Right lobe of liver (tissue), 4 donors: Measurements from ENCODE around the gene CCDC127.

Experiments
- POLR2A ChIP-seq: fragments of 450-650 bp; IDR thresholded peaks from one replicate; pipeline ENCODE4 v1.6.1; 2017; ENCODE audit warnings: antibody characterized with exemption, mild to moderate bottlenecking
- TF ChIP-seq, protein P1 (sequence below), 4 donors: fragments of 200-600 bp in 3 of 4; fragments of 450-650 bp in 1 of 4; IDR thresholded peaks; one replicate each; pipeline versions ENCODE4 v1.5.1 to v1.8.0; 2016 to 2022; ENCODE audit warnings: antibody characterized with exemption in 4 of 4, mild to moderate bottlenecking in 2 of 4
- donor health status: DM: no; HTN: no; CAD: no.
- donor health status: DM: no; HTN: no; CAD: no.
- donor health status: DM: no; HTN: yes; CAD: no.

DNA sequence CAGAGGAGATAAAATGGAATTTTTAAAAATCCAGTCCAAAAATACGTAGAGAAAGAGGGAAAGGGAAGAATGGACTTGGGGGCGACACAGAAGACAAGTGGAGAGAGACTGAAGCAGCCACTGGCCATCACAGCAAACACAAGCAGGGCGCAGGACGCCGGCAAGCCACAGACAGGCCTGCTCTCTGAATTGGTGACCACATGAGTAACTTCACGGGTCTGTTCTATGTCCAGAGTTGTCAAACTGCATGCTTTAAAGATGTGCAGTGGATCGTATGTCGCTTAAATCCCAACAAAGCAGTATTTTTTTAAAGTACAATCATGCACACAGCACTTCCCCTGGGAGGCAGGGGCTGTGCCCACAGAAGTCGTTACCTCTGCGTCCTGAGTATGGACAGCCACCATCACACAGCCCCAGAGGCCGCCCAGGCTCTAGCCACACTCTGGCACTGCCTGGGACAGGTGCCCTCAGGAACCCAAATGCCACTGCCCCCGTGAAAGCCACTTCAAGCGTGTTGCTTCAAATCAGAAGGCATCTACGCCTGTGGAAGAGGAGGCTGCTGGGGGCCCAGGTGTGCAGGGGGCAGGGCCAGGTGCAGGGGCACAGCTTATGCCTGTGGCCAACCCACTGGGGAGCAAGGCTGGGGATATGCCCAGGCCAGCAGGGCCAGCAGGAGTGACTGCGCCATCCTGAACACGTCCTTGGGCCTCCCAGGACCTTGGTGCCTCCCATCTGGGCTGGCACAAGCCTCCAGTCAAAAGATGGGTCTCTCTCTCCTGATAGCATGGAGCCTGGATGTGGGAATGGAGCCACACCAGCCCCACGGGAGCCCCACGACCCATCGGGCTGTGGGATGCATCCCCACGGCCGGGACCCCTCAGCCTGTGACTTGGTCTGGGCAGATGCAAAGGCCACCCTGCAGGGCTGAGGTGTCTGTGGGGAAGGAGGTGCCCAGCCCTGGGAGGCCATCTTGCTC, 32.6 kb downstream of the CCDC127 start:
- TF ChIP-seq, protein P1, sequence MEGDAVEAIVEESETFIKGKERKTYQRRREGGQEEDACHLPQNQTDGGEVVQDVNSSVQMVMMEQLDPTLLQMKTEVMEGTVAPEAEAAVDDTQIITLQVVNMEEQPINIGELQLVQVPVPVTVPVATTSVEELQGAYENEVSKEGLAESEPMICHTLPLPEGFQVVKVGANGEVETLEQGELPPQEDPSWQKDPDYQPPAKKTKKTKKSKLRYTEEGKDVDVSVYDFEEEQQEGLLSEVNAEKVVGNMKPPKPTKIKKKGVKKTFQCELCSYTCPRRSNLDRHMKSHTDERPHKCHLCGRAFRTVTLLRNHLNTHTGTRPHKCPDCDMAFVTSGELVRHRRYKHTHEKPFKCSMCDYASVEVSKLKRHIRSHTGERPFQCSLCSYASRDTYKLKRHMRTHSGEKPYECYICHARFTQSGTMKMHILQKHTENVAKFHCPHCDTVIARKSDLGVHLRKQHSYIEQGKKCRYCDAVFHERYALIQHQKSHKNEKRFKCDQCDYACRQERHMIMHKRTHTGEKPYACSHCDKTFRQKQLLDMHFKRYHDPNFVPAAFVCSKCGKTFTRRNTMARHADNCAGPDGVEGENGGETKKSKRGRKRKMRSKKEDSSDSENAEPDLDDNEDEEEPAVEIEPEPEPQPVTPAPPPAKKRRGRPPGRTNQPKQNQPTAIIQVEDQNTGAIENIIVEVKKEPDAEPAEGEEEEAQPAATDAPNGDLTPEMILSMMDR (IDR thresholded peaks at IDR 0.05) = no peak
- no peak for TF ChIP-seq POLR2A
